SU-DHL-6 (cell line): Measurements from ENCODE around the gene PNRC1.

Experiments used
- CTCF ChIP-seq: fragments of 200-600 bp; sonication (generic); IDR thresholded peaks from one replicate; pipeline ENCODE4 v1.5.1; 2017; ENCODE audit warnings: antibody characterized with exemption, mild to moderate bottlenecking, low read length, moderate library complexity; ENCODE audit not compliant: insufficient read depth, poor library complexity, severe bottlenecking
- EZH2phosphoT487 ChIP-seq: fragments of 200-600 bp; sonication (generic), shearing (Covaris generic); conservative IDR thresholded peaks from 2 replicates; pipeline ENCODE4 v1.6.1; 2018; ENCODE audit warnings: mild to moderate bottlenecking, antibody characterized with exemption, low read length, moderate library complexity, mixed read lengths

- TF ChIP-seq CTCF (no peak), EZH2phosphoT487 (no peak)
These were observed at the start of gene PNRC1 for GRCh38 chr6:89080281-89081128.
